ENCODE measurements around the gene PEA15. TPM values are rescaled to one million over a fixed set of nuclear protein-coding genes. Genes with fewer than 3 reads are reported as not detected.

The PEA15 gene
- total and polyA plus RNA-seq, 2 of the 8 experiments (the other 6 are each of a cell fraction or from before 2014, with no cell fraction given) = 71.3 to 75.1 TPM

GRCh38 chr1:160256396-160257046, 51.3 kb downstream of the PEA15 start:
- Histone ChIP-seq H3K56ac (replicated peaks; ENCODE audit: insufficient read length, low read depth, low read length) (no peak overlapping the region), H4K5ac (ENCODE audit: insufficient read length, low read depth, low read length) (no peak overlapping the region), H3K9ac (replicated peaks in 1 of 4; ENCODE audit: extremely low read depth in 1 of 4, low read depth in 3 of 4, low read length in 3 of 4) (no peak overlapping the region), H3K36me3 (ENCODE audit: control insufficient read depth in 2 of 4, insufficient read depth in 4 of 4, low read length in 3 of 4) (peaks cover 0 to 4% (median 0%) of the 10 kb centered on the region in 4 experiments; a peak in 2 of 8 replicates), H3K14ac (ENCODE audit: insufficient read length) (no peak overlapping the region), H2BK20ac (ENCODE audit: low read length) (no peak overlapping the region), H3K9me3 (ENCODE audit: insufficient read depth in 2 of 2, low read depth in 1 of 2, low read length in 1 of 2) (no peaks in the 10 kb centered on the region), H2BK12ac (ENCODE audit: low read depth, low read length) (no peak overlapping the region), H3K23ac (ENCODE audit: insufficient read length) (no peak overlapping the region), H3K23me2 (ENCODE audit: low read depth, low read length) (0 out of 2 replicates have a peak, but pooled peaks cover 2% of the 10 kb centered on the region), H2BK15ac (ENCODE audit: low read length) (no peak overlapping the region), H4K20me1 (replicated peaks in 1 of 2; ENCODE audit: control insufficient read depth in 1 of 2, insufficient read depth in 2 of 2, low read length in 2 of 2) (peaks cover 0 to under 1% of the 10 kb centered on the region in 2 experiments), H2AK5ac (ENCODE audit: low read depth, low read length) (no peak overlapping the region), H3K4ac (replicated peaks; ENCODE audit: insufficient read length, low read depth, low read length) (no peak overlapping the region), H4K8ac (ENCODE audit: extremely low read depth, insufficient read depth, low read length) (no peak overlapping the region), H4K91ac (replicated peaks; ENCODE audit: insufficient read length, low read length) (no peak overlapping the region), H2BK5ac (ENCODE audit: low read depth, low read length) (no peak overlapping the region), H3K79me1 (ENCODE audit: low read depth, low read length) (peaks cover 2% of the 10 kb centered on the region), H3K27me3 (replicated peaks in 1 of 4; ENCODE audit: control insufficient read depth in 3 of 4, extremely low read depth in 1 of 4, insufficient read depth in 3 of 4, low read length in 3 of 4) (no peaks in the 10 kb centered on the region), H2BK120ac (replicated peaks; ENCODE audit: low read depth, low read length) (no peak overlapping the region), H3K27ac (ENCODE audit: low read depth, low read length) (no peak overlapping the region), H2AFZ (ENCODE audit: low read length) (no peak overlapping the region), H3K4me2 (ENCODE audit: insufficient read depth in 1 of 2, low read depth in 2 of 2, low read length in 2 of 2) (no peak overlapping the region), H3K4me1 (replicated peaks in 1 of 4; ENCODE audit: control insufficient read depth in 3 of 4, insufficient read depth in 4 of 4, low read length in 3 of 4) (peaks cover 2 to 13% (median 4%) of the 10 kb centered on the region in 4 experiments; a peak in 6 of 7 replicates), H3K18ac (ENCODE audit: extremely low read depth, low read length) (no peak overlapping the region), H3K79me2 (ENCODE audit: control insufficient read depth in 1 of 2, insufficient read depth in 2 of 2, low read length in 2 of 2) (peaks cover 5 to 77% of the 10 kb centered on the region in 2 experiments; a peak in 3 of 4 replicates), H3K4me3 (ENCODE audit: extremely low read depth in 1 of 4, insufficient read depth in 2 of 4, low read depth in 3 of 4, low read length in 4 of 4) (no peak overlapping the region)
- POLR2A ChIA-PET (ENCODE audit: partially characterized antibody) = interaction anchor here (1.0 to 1.7 kb wide), 4 partner anchors 12 to 49 kb away, joined by 3 to 8 read pairs (median 4); no protein-coding TSS in a partner anchor
- 90% methylated on average over 3 of the region's 3 CpGs; no CpG with 5 or more reads in 1 of the 2 experiments for WGBS, 2 experiments (ENCODE audit: extremely low coverage in 1 of 2, insufficient coverage in 1 of 2, insufficient read length in 1 of 2, insufficient replicate concordance in 2 of 2, low coverage in 1 of 2, low lambda C conversion rate in 2 of 2, missing lambda C conversion rate in 1 of 2)
- no peak for FAIRE-seq
- DNase-seq (ENCODE audit: low read depth in 1 of 2, low spot score in 2 of 2) = no peak
- CTCF ChIA-PET (ENCODE audit: partially characterized antibody) = interaction anchor here (0.7 to 2.1 kb wide), 9 partner anchors 34 to 184 kb away, joined by 3 to 11 read pairs (median 3); no protein-coding TSS in a partner anchor
